ENCODE measurements around the gene FIP1L1. TPM values are rescaled to one million over a fixed set of nuclear protein-coding genes. Genes with fewer than 3 reads are reported as not detected.

Gene FIP1L1, protein sequence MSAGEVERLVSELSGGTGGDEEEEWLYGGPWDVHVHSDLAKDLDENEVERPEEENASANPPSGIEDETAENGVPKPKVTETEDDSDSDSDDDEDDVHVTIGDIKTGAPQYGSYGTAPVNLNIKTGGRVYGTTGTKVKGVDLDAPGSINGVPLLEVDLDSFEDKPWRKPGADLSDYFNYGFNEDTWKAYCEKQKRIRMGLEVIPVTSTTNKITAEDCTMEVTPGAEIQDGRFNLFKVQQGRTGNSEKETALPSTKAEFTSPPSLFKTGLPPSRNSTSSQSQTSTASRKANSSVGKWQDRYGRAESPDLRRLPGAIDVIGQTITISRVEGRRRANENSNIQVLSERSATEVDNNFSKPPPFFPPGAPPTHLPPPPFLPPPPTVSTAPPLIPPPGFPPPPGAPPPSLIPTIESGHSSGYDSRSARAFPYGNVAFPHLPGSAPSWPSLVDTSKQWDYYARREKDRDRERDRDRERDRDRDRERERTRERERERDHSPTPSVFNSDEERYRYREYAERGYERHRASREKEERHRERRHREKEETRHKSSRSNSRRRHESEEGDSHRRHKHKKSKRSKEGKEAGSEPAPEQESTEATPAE
- 43.9 and 55.0 TPM in 2 replicates for total RNA-seq

DNA sequence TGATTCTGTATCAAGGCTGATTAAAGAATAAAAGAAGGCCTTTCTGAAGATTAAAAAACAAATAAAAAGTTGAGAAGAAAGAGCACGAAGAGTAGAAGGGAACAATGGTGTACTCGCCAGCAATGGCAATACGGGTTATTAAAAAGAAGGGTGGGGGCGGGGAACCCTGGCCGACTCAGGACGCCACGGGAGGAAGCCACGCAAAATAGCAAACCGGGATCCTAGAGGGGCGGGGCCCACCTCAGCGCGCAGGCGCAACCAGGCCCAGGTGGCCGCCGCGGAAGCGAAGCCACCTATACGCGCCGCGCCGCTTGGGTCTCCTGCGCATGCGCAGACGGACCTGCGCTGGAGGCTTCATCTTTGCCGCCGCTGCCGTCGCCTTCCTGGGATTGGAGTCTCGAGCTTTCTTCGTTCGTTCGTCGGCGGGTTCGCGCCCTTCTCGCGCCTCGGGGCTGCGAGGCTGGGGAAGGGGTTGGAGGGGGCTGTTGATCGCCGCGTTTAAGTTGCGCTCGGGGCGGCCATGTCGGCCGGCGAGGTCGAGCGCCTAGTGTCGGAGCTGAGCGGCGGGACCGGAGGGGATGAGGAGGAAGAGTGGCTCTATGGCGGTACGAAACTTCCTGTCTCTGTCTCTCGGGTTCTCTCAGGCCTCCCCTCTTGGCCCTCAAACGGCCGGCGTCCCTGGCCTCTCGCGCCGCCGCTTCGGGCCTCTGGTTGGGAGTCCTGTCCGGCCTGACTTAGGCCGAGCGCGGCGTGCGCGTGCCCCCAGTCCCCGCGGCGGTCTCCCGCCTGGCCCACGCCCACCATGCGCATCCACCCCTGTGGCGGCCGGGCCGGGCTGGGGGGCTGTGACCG, at the start of gene FIP1L1:
Gene FIP1L1 (plus strand): TSS at position 323 of the 852 bp plus-strand sequence. CDS start 198 bp downstream, at position 521.

DNA sequence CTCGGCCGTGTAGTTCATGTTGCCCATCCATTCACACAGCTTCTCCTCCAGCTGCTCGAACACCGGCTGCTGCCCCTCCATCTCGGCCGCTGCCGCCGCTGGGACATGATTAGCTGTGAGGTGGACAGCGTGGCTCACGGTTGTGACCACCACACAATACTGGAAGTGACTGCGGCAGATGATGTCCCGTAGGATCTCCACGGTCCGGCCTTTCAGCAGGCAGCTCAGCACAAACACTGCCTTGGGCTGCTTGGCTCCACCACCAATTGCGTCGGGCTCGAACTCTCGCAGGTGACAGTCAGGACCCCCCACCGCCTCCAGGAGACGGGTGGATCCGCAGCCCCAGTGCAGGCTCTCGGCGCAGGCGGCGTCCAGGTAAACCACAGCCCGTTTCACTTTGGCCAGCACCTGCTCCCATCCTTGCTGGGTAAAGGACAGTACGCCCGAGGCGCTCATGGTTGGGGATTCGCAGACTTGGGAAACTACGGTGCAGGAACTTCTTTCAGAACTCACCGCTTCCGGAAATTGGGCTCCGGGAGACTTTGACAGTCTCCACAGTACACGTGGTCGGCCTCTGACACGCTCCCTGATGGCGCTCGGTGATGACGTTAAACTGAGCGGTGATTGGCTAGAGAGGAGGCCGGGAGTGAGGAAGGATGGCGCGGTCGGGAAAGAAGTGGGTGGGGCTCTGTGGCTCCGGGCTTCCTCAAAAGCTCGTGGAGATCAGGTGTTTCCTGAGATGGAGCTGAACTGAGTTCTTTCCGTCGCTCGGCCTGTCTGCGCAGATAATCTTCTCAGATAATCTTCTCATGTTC, 11.7 kb upstream of the FIP1L1 start, which contains the start of gene SCFD2:
Gene SCFD2 (minus strand): TSS at position 576 of the 815 bp plus-strand sequence.

Other genes with a start within 250 kb of the FIP1L1 start
- gene SCFD2, start 11.6 kb upstream of the FIP1L1 start, total RNA-seq = 15.7 and 22.6 TPM in 2 replicates
- gene LNX1, start 213.8 kb downstream of the FIP1L1 start, total RNA-seq = under 0.01 and 0.22 TPM in 2 replicates